HEK293 (cell line): ENCODE data around the gene TRAP1.

Source experiments
- CTCF ChIA-PET: fragments of 350-600 bp; formaldehyde crosslinking; extraction: SDS; loops from one replicate; lab custom pipeline; 2021; ENCODE audit warnings: antibody characterized with exemption; lab: Yijun Ruan, JAX
- POLR2A ChIA-PET: fragments of 300-600 bp; formaldehyde crosslinking; extraction: SDS; loops from one replicate; lab custom pipeline; 2020; ENCODE audit warnings: antibody characterized with exemption, inconsistent platforms; lab: Yijun Ruan, JAX
- H3K27ac ChIP-seq: fragments of 200-500 bp; sonication (Bioruptor generic); 2 replicates; pipeline ENCODE4 v1.5.1; 2014; ENCODE audit warnings: low read depth, low read length, control low read depth, inconsistent platforms; ENCODE audit errors: extremely low read depth
- H3K36me3 ChIP-seq, 2 experiments: fragments of 200-500 bp in 1 of 2; sonication (Bioruptor generic) in 1 of 2; 1 replicate in 1 of 2; 2 replicates in 1 of 2; pipeline ENCODE4 v1.5.1; 2014 to 2017; ENCODE audit warnings: inconsistent platforms in 2 of 2, low read length in 2 of 2; ENCODE audit not compliant: control insufficient read depth in 2 of 2, insufficient read depth in 1 of 2
- H3K4me1 ChIP-seq: fragments of 200-500 bp; sonication (Bioruptor generic); 2 replicates; pipeline ENCODE4 v1.5.1; 2014; ENCODE audit warnings: mild to moderate bottlenecking, low read length, inconsistent platforms; ENCODE audit not compliant: control insufficient read depth, insufficient read depth
- H3K4me3 ChIP-seq: 2 replicates; pipeline ENCODE4 v1.5.1; 2011; ENCODE audit warnings: low read depth, mild to moderate bottlenecking, control low read depth, low read length, moderate library complexity
- H3K9me3 ChIP-seq: fragments of 200-500 bp; sonication (Bioruptor generic); 2 replicates; pipeline ENCODE4 v1.5.1; 2014; ENCODE audit warnings: low read depth, low read length, inconsistent platforms; ENCODE audit not compliant: control insufficient read depth, insufficient read depth
- PRDM2 ChIP-seq: fragments of 450-650 bp; formaldehyde crosslinking; IDR thresholded peaks from 2 replicates; pipeline ENCODE4 v1.5.1; 2016; ENCODE audit warnings: missing biosample characterization, missing genetic modification characterization, borderline replicate concordance
- RBAK ChIP-seq: fragments of 450-650 bp; formaldehyde crosslinking; IDR thresholded peaks from 2 replicates; pipeline ENCODE4 v1.5.1; 2016; ENCODE audit warnings: missing biosample characterization, missing genetic modification characterization
- REPIN1 ChIP-seq: fragments of 450-650 bp; formaldehyde crosslinking; IDR thresholded peaks from 2 replicates; pipeline ENCODE4 v1.5.1; 2017; ENCODE audit warnings: missing biosample characterization, missing genetic modification characterization, low read depth
- SP3 ChIP-seq: fragments of 450-650 bp; formaldehyde crosslinking; IDR thresholded peaks from 2 replicates; pipeline ENCODE4 v1.5.1; 2016; ENCODE audit warnings: missing biosample characterization, missing genetic modification characterization
- TRIM28 ChIP-seq: IDR thresholded peaks from 2 replicates; pipeline ENCODE4 v1.6.1; 2011; ENCODE audit warnings: low read length, control low read depth, borderline replicate concordance
- YY2 ChIP-seq: fragments of 450-650 bp; formaldehyde crosslinking; IDR thresholded peaks from 2 replicates; pipeline ENCODE4 v1.5.1; 2016; ENCODE audit warnings: missing biosample characterization, missing genetic modification characterization
- ZNF133 ChIP-seq: fragments of 450-650 bp; formaldehyde crosslinking; IDR thresholded peaks from 2 replicates; pipeline ENCODE4 v1.5.1; 2016; ENCODE audit warnings: missing biosample characterization, missing genetic modification characterization
- ZNF138 ChIP-seq: fragments of 450-650 bp; formaldehyde crosslinking; IDR thresholded peaks from 2 replicates; pipeline ENCODE4 v1.5.1; 2016; ENCODE audit warnings: missing biosample characterization, missing genetic modification characterization, borderline replicate concordance
- ZNF169 ChIP-seq: fragments of 450-650 bp; formaldehyde crosslinking; IDR thresholded peaks from 2 replicates; pipeline ENCODE4 v1.5.1; 2016; ENCODE audit warnings: missing biosample characterization, missing genetic modification characterization
- ZNF239 ChIP-seq: fragments of 450-650 bp; formaldehyde crosslinking; IDR thresholded peaks from 2 replicates; pipeline ENCODE4 v1.5.1; 2016; ENCODE audit warnings: missing biosample characterization, missing genetic modification characterization
- ZNF274 ChIP-seq, 2 experiments: fragments of 200-500 bp in 1 of 2; fragments of 450-650 bp in 1 of 2; sonication (Bioruptor generic) in 1 of 2; formaldehyde crosslinking in 1 of 2; IDR thresholded peaks; 2 replicates each; pipeline versions ENCODE4 v1.5.1 to v1.6.1; 2014 to 2016; ENCODE audit warnings: borderline replicate concordance in 1 of 2, inconsistent platforms in 1 of 2, low read length in 1 of 2, missing biosample characterization in 1 of 2, missing genetic modification characterization in 1 of 2
- ZNF404 ChIP-seq: fragments of 450-650 bp; formaldehyde crosslinking; IDR thresholded peaks from 2 replicates; pipeline ENCODE4 v1.5.1; 2017; ENCODE audit warnings: missing biosample characterization, missing genetic modification characterization
- ZNF473 ChIP-seq: fragments of 450-650 bp; formaldehyde crosslinking; IDR thresholded peaks from 2 replicates; pipeline ENCODE4 v1.5.1; 2017; ENCODE audit warnings: missing biosample characterization, missing genetic modification characterization
- ZNF530 ChIP-seq: fragments of 450-650 bp; formaldehyde crosslinking; IDR thresholded peaks from 2 replicates; pipeline ENCODE4 v1.5.1; 2016; ENCODE audit warnings: low read depth, missing biosample characterization, missing genetic modification characterization
- ZNF561 ChIP-seq: fragments of 450-650 bp; IDR thresholded peaks from 2 replicates; pipeline ENCODE4 v1.5.1; 2018; ENCODE audit warnings: missing biosample characterization, missing genetic modification characterization, borderline replicate concordance
- ZNF621 ChIP-seq: fragments of 450-650 bp; formaldehyde crosslinking; IDR thresholded peaks from 2 replicates; pipeline ENCODE4 v1.5.1; 2017; ENCODE audit warnings: missing biosample characterization, missing genetic modification characterization
- ZNF664 ChIP-seq: fragments of 450-650 bp; formaldehyde crosslinking; IDR thresholded peaks from 2 replicates; pipeline ENCODE4 v1.5.1; 2016; ENCODE audit warnings: missing biosample characterization, missing genetic modification characterization
- ZNF670 ChIP-seq: fragments of 450-650 bp; formaldehyde crosslinking; IDR thresholded peaks from 2 replicates; pipeline ENCODE4 v1.5.1; 2016; ENCODE audit warnings: missing biosample characterization, missing genetic modification characterization, low read depth
- ZNF692 ChIP-seq: fragments of 450-650 bp; formaldehyde crosslinking; IDR thresholded peaks from 2 replicates; pipeline ENCODE4 v1.5.1; 2016; ENCODE audit warnings: missing biosample characterization, missing genetic modification characterization
- TF ChIP-seq, protein P1 (sequence below): fragments of 450-650 bp; formaldehyde crosslinking; IDR thresholded peaks from 2 replicates; pipeline ENCODE4 v1.5.1; 2016; ENCODE audit warnings: missing biosample characterization, missing genetic modification characterization
- TF ChIP-seq, protein P2 (sequence below): fragments of 450-650 bp; formaldehyde crosslinking; IDR thresholded peaks from 2 replicates; pipeline ENCODE4 v1.5.1; 2016; ENCODE audit warnings: missing biosample characterization, missing genetic modification characterization

Gene TRAP1

GRCh38 chr16:3754772-3755171 is 37.4 kb upstream of the TRAP1 start:
- Histone ChIP-seq H3K4me1 (no peaks in the 10 kb centered on the region), H3K27ac (no peak overlapping the region), H3K9me3 (no peaks in the 10 kb centered on the region), H3K36me3 (peaks cover 16 to 93% of the 10 kb centered on the region in 2 experiments), H3K4me3 (no peak overlapping the region)
- ChIA-PET POLR2A (no interaction called here), CTCF (no interaction called here)
- TF ChIP-seq ZNF239 (tag by site-specific recombination) = no peak
- no peak for TF ChIP-seq SP3 (tag by site-specific recombination)
- no peak for TF ChIP-seq ZNF133
- TF ChIP-seq ZNF664 = no peak
- TF ChIP-seq ZNF138 = no peak
- no peak for TF ChIP-seq REPIN1 (tag by site-specific recombination)
- TF ChIP-seq ZNF621 (tag by site-specific recombination) = no peak
- TF ChIP-seq, protein P1, sequence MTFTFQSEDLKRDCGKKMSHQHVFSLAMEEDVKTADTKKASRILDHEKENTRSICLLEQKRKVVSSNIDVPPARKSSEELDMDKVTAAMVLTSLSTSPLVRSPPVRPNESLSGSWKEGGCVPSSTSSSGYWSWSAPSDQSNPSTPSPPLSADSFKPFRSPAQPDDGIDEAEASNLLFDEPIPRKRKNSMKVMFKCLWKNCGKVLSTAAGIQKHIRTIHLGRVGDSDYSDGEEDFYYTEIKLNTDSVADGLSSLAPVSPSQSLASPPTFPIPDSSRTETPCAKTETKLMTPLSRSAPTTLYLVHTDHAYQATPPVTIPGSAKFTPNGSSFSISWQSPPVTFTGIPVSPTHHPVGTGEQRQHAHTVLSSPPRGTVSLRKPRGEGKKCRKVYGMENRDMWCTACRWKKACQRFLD (tag by site-specific recombination) = no peak
- TF ChIP-seq ZNF692 (tag by site-specific recombination) = no peak

- no peak overlapping the region for H3K4me3 ChIP-seq
- POLR2A ChIA-PET = no interaction called here
- CTCF ChIA-PET = no interaction called here
- no peaks in the 10 kb centered on the region for H3K4me1 ChIP-seq
- H3K9me3 ChIP-seq = no peaks in the 10 kb centered on the region
- H3K27ac ChIP-seq = no peak overlapping the region
- H3K36me3 ChIP-seq = peaks cover 20 to 88% of the 10 kb centered on the region in 2 experiments
- TF ChIP-seq REPIN1 (tag by site-specific recombination) = no peak
- TF ChIP-seq ZNF530 (tag by site-specific recombination) = no peak
- no peak for TF ChIP-seq ZNF561 (tag by site-specific recombination)
- no peak for TF ChIP-seq TRIM28
- no peak for TF ChIP-seq ZNF473 (tag by site-specific recombination)
- no peak for TF ChIP-seq RBAK (tag by site-specific recombination)
- no peak for TF ChIP-seq YY2
- TF ChIP-seq, protein P2, sequence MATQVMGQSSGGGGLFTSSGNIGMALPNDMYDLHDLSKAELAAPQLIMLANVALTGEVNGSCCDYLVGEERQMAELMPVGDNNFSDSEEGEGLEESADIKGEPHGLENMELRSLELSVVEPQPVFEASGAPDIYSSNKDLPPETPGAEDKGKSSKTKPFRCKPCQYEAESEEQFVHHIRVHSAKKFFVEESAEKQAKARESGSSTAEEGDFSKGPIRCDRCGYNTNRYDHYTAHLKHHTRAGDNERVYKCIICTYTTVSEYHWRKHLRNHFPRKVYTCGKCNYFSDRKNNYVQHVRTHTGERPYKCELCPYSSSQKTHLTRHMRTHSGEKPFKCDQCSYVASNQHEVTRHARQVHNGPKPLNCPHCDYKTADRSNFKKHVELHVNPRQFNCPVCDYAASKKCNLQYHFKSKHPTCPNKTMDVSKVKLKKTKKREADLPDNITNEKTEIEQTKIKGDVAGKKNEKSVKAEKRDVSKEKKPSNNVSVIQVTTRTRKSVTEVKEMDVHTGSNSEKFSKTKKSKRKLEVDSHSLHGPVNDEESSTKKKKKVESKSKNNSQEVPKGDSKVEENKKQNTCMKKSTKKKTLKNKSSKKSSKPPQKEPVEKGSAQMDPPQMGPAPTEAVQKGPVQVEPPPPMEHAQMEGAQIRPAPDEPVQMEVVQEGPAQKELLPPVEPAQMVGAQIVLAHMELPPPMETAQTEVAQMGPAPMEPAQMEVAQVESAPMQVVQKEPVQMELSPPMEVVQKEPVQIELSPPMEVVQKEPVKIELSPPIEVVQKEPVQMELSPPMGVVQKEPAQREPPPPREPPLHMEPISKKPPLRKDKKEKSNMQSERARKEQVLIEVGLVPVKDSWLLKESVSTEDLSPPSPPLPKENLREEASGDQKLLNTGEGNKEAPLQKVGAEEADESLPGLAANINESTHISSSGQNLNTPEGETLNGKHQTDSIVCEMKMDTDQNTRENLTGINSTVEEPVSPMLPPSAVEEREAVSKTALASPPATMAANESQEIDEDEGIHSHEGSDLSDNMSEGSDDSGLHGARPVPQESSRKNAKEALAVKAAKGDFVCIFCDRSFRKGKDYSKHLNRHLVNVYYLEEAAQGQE (tag by site-specific recombination) = no peak
- no peak for TF ChIP-seq PRDM2 (tag by site-specific recombination)
- no peak for TF ChIP-seq ZNF404 (tag by site-specific recombination)
- no peak for TF ChIP-seq ZNF274 (IDR thresholded peaks at IDR 0.05; ENCODE audit: low read length)
- no peak for TF ChIP-seq ZNF274 (tag by site-specific recombination; IDR thresholded peaks at IDR 0.05; ENCODE audit: borderline replicate concordance)
- TF ChIP-seq ZNF670 (tag by site-specific recombination) = no peak
- TF ChIP-seq ZNF169 (tag by site-specific recombination) = no peak
Observed at GRCh38 chr16:3754081-3754703, 36.9 kb upstream of the TRAP1 start.
